ENCODE measurements around the gene ALX4. TPM values are rescaled to one million over a fixed set of nuclear protein-coding genes. Genes with fewer than 3 reads are reported as not detected.

The ALX4 gene
- total and polyA plus RNA-seq, 2 donors (not counting 1 experiment from before 2014, with no cell fraction given), result not detected

DNA sequence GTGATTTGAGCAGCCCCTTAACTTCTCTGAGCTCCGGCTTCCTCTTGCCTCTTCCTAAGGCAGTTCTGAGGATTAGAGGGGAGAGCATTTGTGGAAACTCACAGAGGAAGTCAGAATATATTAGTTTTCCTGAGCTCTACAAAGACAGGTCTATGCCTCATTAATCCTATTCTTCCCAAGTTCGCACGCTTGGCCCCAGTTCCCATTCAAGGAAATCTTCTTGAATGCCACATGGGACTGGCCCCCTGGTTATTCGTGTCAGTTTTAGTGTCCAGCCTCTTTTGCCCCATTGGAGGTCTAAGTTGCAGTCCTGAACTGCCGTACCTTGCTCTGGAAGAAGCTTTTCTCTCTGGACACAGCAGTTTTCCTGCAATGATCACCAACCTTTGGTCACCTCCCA lies 37.6 kb upstream of the ALX4 start:
- Histone ChIP-seq H3K27me3 (replicated peaks in 1 of 4; ENCODE audit: control extremely low read depth in 1 of 4, control insufficient read depth in 3 of 4, insufficient read depth in 4 of 4, low read length in 3 of 4) (peaks cover 0 to 4% (median 0%) of the 10 kb centered on the region in 4 experiments), H3K4me3 (ENCODE audit: control extremely low read depth in 1 of 5, extremely low read depth in 1 of 5, insufficient read depth in 1 of 5, low read depth in 2 of 5, low read length in 4 of 5) (no peak overlapping the region), H3K4me2 (replicated peaks; ENCODE audit: low read depth, low read length, poor library complexity, severe bottlenecking) (no peak overlapping the region), H3K27ac (ENCODE audit: low read length in 2 of 2) (no peak overlapping the region), H3K36me3 (replicated peaks in 1 of 2; ENCODE audit: control extremely low read depth in 1 of 2, control insufficient read depth in 1 of 2, extremely low read depth in 1 of 2, insufficient read depth in 2 of 2, low read length in 1 of 2) (no peaks in the 10 kb centered on the region), H2AFZ (ENCODE audit: insufficient read depth, low read depth, low read length, poor library complexity, severe bottlenecking) (no peak overlapping the region), H3K79me2 (ENCODE audit: control insufficient read depth, insufficient read depth, low read length) (no peaks in the 10 kb centered on the region), H3K4me1 (ENCODE audit: control insufficient read depth in 2 of 2, insufficient read depth in 2 of 2, low read length in 2 of 2) (peaks cover 20 to 31% of the 10 kb centered on the region in 2 donors), H3K9ac (ENCODE audit: low read length) (no peak overlapping the region), H4K20me1 (ENCODE audit: control insufficient read depth, insufficient read depth, low read length, poor library complexity, severe bottlenecking) (no peaks in the 10 kb centered on the region), H3K9me3 (ENCODE audit: control extremely low read depth in 1 of 3, control insufficient read depth in 2 of 3, insufficient read depth in 1 of 3, low read length in 2 of 3) (peaks cover 0 to 7% (median 0%) of the 10 kb centered on the region in 3 donors)
- Mint-ChIP-seq H3K27ac (no peak overlapping the region), H3K4me3 (no peak overlapping the region), H3K27me3 (peaks cover 22% of the 10 kb centered on the region), H3K9me3 (ENCODE audit: insufficient read depth) (no peaks in the 10 kb centered on the region), H3K4me1 (peaks cover 36% of the 10 kb centered on the region)
- no peak for DNase-seq
- intact Hi-C loops (cut with micrococcal nuclease), result no loop called here
- ChIA-PET POLR2A (no interaction called here), CTCF (no interaction called here)
- TF ChIP-seq, protein P1, sequence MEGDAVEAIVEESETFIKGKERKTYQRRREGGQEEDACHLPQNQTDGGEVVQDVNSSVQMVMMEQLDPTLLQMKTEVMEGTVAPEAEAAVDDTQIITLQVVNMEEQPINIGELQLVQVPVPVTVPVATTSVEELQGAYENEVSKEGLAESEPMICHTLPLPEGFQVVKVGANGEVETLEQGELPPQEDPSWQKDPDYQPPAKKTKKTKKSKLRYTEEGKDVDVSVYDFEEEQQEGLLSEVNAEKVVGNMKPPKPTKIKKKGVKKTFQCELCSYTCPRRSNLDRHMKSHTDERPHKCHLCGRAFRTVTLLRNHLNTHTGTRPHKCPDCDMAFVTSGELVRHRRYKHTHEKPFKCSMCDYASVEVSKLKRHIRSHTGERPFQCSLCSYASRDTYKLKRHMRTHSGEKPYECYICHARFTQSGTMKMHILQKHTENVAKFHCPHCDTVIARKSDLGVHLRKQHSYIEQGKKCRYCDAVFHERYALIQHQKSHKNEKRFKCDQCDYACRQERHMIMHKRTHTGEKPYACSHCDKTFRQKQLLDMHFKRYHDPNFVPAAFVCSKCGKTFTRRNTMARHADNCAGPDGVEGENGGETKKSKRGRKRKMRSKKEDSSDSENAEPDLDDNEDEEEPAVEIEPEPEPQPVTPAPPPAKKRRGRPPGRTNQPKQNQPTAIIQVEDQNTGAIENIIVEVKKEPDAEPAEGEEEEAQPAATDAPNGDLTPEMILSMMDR (IDR thresholded peaks at IDR 0.05), result no peak
- TF ChIP-seq EZH2 (IDR thresholded peaks at IDR 0.05; ENCODE audit: borderline replicate concordance, insufficient read depth, low read depth, low read length, poor library complexity, severe bottlenecking), result no peak
- ATAC-seq (ENCODE audit: low read depth), result no peak
- 93% methylated on average over 5 of the region's 5 CpGs for WGBS (ENCODE audit: insufficient coverage)

DNA sequence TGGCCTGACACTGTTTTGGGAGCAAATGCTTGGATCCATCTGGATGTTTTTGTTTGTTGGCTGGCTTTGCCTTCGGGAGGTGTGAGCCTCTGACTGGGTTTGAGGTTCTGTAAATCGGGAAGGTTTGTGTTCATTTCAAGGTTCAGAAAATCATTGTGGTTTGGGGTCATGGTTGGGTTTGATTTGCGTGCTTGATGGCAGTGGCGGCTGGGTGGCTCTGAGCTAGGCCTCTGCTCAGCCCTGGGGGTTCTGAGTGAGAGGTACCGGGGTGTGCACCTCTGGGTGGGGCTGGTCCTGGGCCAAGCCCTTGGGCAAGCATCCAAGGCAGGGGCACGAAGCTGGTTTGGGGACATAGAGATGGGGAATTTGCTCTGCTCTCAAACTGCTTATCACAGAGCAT lies 37.0 kb upstream of the ALX4 start:
- Histone ChIP-seq H3K27me3 (replicated peaks in 1 of 4; ENCODE audit: control extremely low read depth in 1 of 4, control insufficient read depth in 3 of 4, insufficient read depth in 4 of 4, low read length in 3 of 4) (peaks cover 0 to 4% (median 0%) of the 10 kb centered on the region in 4 experiments), H3K4me1 (ENCODE audit: control insufficient read depth in 2 of 2, insufficient read depth in 2 of 2, low read length in 2 of 2) (peaks cover 17 to 28% of the 10 kb centered on the region in 2 donors), H4K20me1 (ENCODE audit: control insufficient read depth, insufficient read depth, low read length, poor library complexity, severe bottlenecking) (no peaks in the 10 kb centered on the region), H3K4me2 (replicated peaks; ENCODE audit: low read depth, low read length, poor library complexity, severe bottlenecking) (no peak overlapping the region), H3K4me3 (ENCODE audit: control extremely low read depth in 1 of 5, extremely low read depth in 1 of 5, insufficient read depth in 1 of 5, low read depth in 2 of 5, low read length in 4 of 5) (no peak overlapping the region), H3K79me2 (ENCODE audit: control insufficient read depth, insufficient read depth, low read length) (no peaks in the 10 kb centered on the region), H3K9ac (ENCODE audit: low read length) (no peak overlapping the region), H3K36me3 (replicated peaks in 1 of 2; ENCODE audit: control extremely low read depth in 1 of 2, control insufficient read depth in 1 of 2, extremely low read depth in 1 of 2, insufficient read depth in 2 of 2, low read length in 1 of 2) (no peaks in the 10 kb centered on the region), H2AFZ (ENCODE audit: insufficient read depth, low read depth, low read length, poor library complexity, severe bottlenecking) (no peak overlapping the region), H3K9me3 (ENCODE audit: control extremely low read depth in 1 of 3, control insufficient read depth in 2 of 3, insufficient read depth in 1 of 3, low read length in 2 of 3) (peaks cover 0 to 7% (median 0%) of the 10 kb centered on the region in 3 donors), H3K27ac (ENCODE audit: low read length in 2 of 2) (no peak overlapping the region)
- DNase-seq, result no peak
- POLR2A ChIA-PET, result no interaction called here
- CTCF ChIA-PET, result no interaction called here
- H3K27ac Mint-ChIP-seq, result peak overlapping the region; percentile 20
- TF ChIP-seq EZH2 (IDR thresholded peaks at IDR 0.05; ENCODE audit: borderline replicate concordance, insufficient read depth, low read depth, low read length, poor library complexity, severe bottlenecking), result no peak
- TF ChIP-seq, protein P1 (IDR thresholded peaks at IDR 0.05), result no peak
- 66% methylated on average over 5 of the region's 6 CpGs for WGBS (ENCODE audit: insufficient coverage)
- H3K9me3 Mint-ChIP-seq (ENCODE audit: insufficient read depth), result no peaks in the 10 kb centered on the region
- no peak for ATAC-seq (ENCODE audit: low read depth)
- H3K27me3 Mint-ChIP-seq, result peaks cover 22% of the 10 kb centered on the region
- intact Hi-C loops (cut with micrococcal nuclease), result no loop called here
- peaks cover 33% of the 10 kb centered on the region for H3K4me1 Mint-ChIP-seq
- H3K4me3 Mint-ChIP-seq, result no peak overlapping the region
